ENCODE results near the gene IL1B.

Gene IL1B

DNA sequence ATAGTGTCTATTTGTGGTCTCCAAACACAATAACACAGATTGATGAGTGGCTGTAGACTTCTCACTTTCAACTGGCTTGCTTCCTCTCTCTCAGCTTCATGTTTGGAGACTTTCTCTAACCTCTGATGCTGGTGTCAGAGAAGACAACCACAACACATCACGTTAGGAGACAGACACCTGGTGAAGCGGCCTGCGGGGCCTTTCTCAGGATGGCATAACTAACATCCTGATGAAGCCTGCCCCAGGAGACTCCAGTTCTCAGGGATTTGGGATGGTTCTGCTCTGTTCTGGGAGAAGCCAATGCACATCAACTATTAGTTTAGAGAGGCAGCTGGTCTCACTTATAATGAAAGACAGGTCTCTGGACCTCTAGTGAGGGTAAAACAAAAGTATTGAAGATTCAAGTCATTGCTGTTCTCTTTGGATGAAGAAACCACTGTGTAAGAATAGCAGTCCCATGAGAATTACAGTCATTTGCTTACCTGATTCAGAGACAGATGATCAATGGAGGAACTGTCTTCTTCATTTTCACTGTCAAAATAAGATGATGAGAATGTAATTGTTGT lies 54.3 kb downstream of the IL1B start:
- Histone ChIP-seq H3K36me3 (ENCODE audit: insufficient read depth, low read length) (no peaks in the 10 kb centered on the region), H3K27ac (ENCODE audit: low read depth, low read length, poor library complexity, severe bottlenecking) (no peak overlapping the region), H3K79me2 (ENCODE audit: insufficient read depth, low read length) (no peaks in the 10 kb centered on the region), H3K9me2 (ENCODE audit: low read depth, low read length) (no peaks in the 10 kb centered on the region), H3K27me3 (ENCODE audit: insufficient read depth, low read length) (no peaks in the 10 kb centered on the region), H3K9me3 (ENCODE audit: low read length) (no peaks in the 10 kb centered on the region), H2AFZ (ENCODE audit: low read length) (no peak overlapping the region), H3K9ac (ENCODE audit: low read length) (no peak overlapping the region), H3K4me3 (ENCODE audit: low read depth, low read length, poor library complexity, severe bottlenecking) (no peak overlapping the region), H3K4me1 (ENCODE audit: insufficient read depth, low read length, severe bottlenecking) (no peaks in the 10 kb centered on the region), H3K4me2 (ENCODE audit: low read length) (no peak overlapping the region), H4K20me1 (ENCODE audit: insufficient read depth, low read length) (no peaks in the 10 kb centered on the region), H3F3A (ENCODE audit: insufficient read depth, low read length) (no peaks in the 10 kb centered on the region)
- TF ChIP-seq CTCF (IDR thresholded peaks at IDR 0.05; ENCODE audit: low read length), result no peak
- TF ChIP-seq EZH2 (IDR thresholded peaks at IDR 0.05; ENCODE audit: borderline replicate concordance, low read length), result no peak

Data from OCI-LY1 (cell line).